K562 (cell line): ENCODE measurements around the gene WFIKKN1. TPM values are rescaled to one million over a fixed set of nuclear protein-coding genes. Genes with fewer than 3 reads are reported as not detected.

ENCODE experiments used
- DMBX1 ChIP-seq: fragments of 250-450 bp; sonication (Bioruptor Pico); IDR thresholded peaks from 2 replicates; pipeline ENCODE4 v1.8.0; 2022; ENCODE audit warnings: inconsistent platforms, mild to moderate bottlenecking, moderate library complexity, borderline replicate concordance
- KDM1A ChIP-seq, 2 experiments: fragments of 450-650 bp; IDR thresholded peaks; 2 replicates each; pipeline ENCODE4 v1.6.1; 2016; ENCODE audit warnings: mild to moderate bottlenecking in 2 of 2
- MAZ ChIP-seq, 2 experiments: fragments of 450-650 bp in 1 of 2; sonication (generic) in 1 of 2; formaldehyde crosslinking; IDR thresholded peaks in 1 of 2; conservative IDR thresholded peaks in 1 of 2; 2 replicates each; pipeline versions ENCODE4 v1.4.0 to v1.5.0; 2020; ENCODE audit warnings: mild to moderate bottlenecking in 1 of 2, missing genetic modification reagents in 1 of 2
- NCOA2 ChIP-seq, 2 experiments: fragments of 450-650 bp; IDR thresholded peaks; 2 replicates each; pipeline ENCODE4 v1.6.1; 2018; ENCODE audit warnings: mild to moderate bottlenecking in 2 of 2, moderate library complexity in 1 of 2; ENCODE audit not compliant: partially characterized antibody in 2 of 2
- NR3C1 ChIP-seq: sonication (generic); formaldehyde crosslinking; IDR thresholded peaks from 2 replicates; pipeline ENCODE4 v1.8.1; 2022; ENCODE audit warnings: missing genetic modification reagents
- PHF20 ChIP-seq: fragments of 450-650 bp; IDR thresholded peaks from 2 replicates; pipeline ENCODE4 v1.6.1; 2018; ENCODE audit not compliant: partially characterized antibody
- REST ChIP-seq, 2 experiments: fragments of 450-650 bp; formaldehyde crosslinking in 1 of 2; IDR thresholded peaks; 2 replicates each; pipeline versions ENCODE4 v1.4.0 to v1.6.1; 2014 to 2020; ENCODE audit warnings: mild to moderate bottlenecking in 2 of 2, borderline replicate concordance in 1 of 2, low read depth in 1 of 2
- THAP7 ChIP-seq: fragments of 250-450 bp; sonication (Bioruptor Pico); IDR thresholded peaks from 2 replicates; pipeline ENCODE4 v1.5.0; 2021
- U2AF1 ChIP-seq: fragments of 200-400 bp; formaldehyde crosslinking; optimal IDR thresholded peaks from 2 replicates; pipeline ENCODE3; 2017; ENCODE audit warnings: mild to moderate bottlenecking, low read depth, low read length, moderate library complexity
- YBX1 ChIP-seq: fragments of 450-650 bp; IDR thresholded peaks from 2 replicates; pipeline ENCODE4 v1.7.1; 2016; ENCODE audit warnings: mild to moderate bottlenecking
- ZHX1 ChIP-seq: fragments of 150-350 bp; conservative IDR thresholded peaks from 2 replicates; pipeline ENCODE4 v1.6.1; 2014; ENCODE audit warnings: low read length
- polyA plus RNA-seq, 8 experiments: library from polyadenylated mRNA; depleted of rRNA in 4 of 8; stranded (reverse) in 5 of 8; unstranded in 3 of 8; fragments of >200 nt; fragmentation: Nextera tagmentation in 2 of 8; fragmentation: Illumina TruSeq in 1 of 8; extraction: Ambion mirVana in 2 of 8; extraction: Trizol in 1 of 8; gene quantifications; 2 replicates each; pipeline versions ENCODE4 v1.2.1 to v1.2.3, GENCODE V29; 2011 to 2014; ENCODE audit warnings: inconsistent platforms in 1 of 8, missing spikeins in 1 of 8
- total RNA-seq, 7 experiments: library from RNA; depleted of rRNA in 6 of 7; stranded (reverse); fragments of >200 nt in 6 of 7; fragmentation: Illumina TruSeq in 2 of 7; extraction: Trizol in 2 of 7; gene quantifications; 2 replicates each; pipeline versions ENCODE4 v1.2.1 to v1.2.3, GENCODE V29; 2011 to 2021; ENCODE audit warnings: low replicate concordance in 1 of 7
- TF ChIP-seq, protein P1 (sequence below): sonication (generic); formaldehyde crosslinking; IDR thresholded peaks from 2 replicates; pipeline ENCODE4 v1.8.0; 2022; ENCODE audit warnings: mild to moderate bottlenecking, low read depth, missing genetic modification reagents

Gene WFIKKN1
- total and polyA plus RNA-seq, 9 of the 15 experiments (the other 6 are each of a cell fraction or from before 2014, with no cell fraction given): 0.14 to 1.1 (median 0.50) TPM; not detected in 4

DNA sequence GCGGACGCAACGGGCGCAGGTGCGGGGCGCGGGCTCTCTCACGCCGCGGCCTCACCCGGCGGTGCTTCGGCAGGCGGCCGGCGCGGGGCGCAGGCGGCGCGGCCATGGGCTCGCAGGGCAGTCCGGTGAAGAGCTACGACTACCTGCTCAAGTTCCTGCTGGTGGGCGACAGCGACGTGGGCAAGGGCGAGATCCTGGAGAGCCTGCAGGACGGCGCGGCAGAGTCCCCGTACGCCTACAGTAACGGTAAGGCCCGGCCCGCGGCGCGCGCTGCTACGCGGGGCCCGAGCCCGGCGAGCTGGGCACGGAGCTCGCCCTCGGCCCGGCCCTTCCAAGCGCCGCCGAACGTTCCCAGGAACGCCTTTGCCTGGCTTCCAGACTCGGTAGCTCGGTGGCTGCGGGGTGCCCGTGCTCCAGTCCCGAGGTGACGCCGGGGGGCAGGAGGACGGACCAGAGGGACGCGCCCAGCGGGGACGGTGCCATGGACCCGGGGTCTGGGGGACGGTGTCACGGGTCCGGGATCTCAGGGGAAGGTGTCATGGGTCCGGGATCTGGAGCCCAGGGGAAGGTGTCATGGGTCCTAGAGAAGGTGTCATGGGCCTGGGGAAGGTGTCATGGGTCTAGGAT is 40.5 kb upstream of the WFIKKN1 start (continued):
- peak in 1 of 2 experiments; percentile 12; a peak in 1 of 4 replicates for TF ChIP-seq MAZ (CRISPR knock-in tag; conservative IDR thresholded peaks at IDR 0.05 in 1 of 2, IDR thresholded peaks at IDR 0.05 in 1 of 2)
- TF ChIP-seq ZHX1: no peak
- TF ChIP-seq KDM1A (IDR thresholded peaks at IDR 0.05): no peak
- no peak for TF ChIP-seq THAP7
- 0 out of 2 replicates have a peak, but pooled peaks have one; percentile 43 for TF ChIP-seq DMBX1 (CRISPR knock-in tag)
- peak; percentile 17 for TF ChIP-seq PHF20
- TF ChIP-seq YBX1: no peak
- peak; percentile 50; the same call in 1 of the 2 replicates for TF ChIP-seq NR3C1
- TF ChIP-seq REST (IDR thresholded peaks at IDR 0.05; ENCODE audit: borderline replicate concordance): no peak
- peak; percentile 72 for TF ChIP-seq REST (CRISPR knock-in tag; IDR thresholded peaks at IDR 0.05; ENCODE audit: low read depth)
- TF ChIP-seq NCOA2 (IDR thresholded peaks at IDR 0.05; ENCODE audit: partially characterized antibody in 2 of 2): no peak
- peak; percentile 22 for TF ChIP-seq U2AF1
- TF ChIP-seq, protein P1, sequence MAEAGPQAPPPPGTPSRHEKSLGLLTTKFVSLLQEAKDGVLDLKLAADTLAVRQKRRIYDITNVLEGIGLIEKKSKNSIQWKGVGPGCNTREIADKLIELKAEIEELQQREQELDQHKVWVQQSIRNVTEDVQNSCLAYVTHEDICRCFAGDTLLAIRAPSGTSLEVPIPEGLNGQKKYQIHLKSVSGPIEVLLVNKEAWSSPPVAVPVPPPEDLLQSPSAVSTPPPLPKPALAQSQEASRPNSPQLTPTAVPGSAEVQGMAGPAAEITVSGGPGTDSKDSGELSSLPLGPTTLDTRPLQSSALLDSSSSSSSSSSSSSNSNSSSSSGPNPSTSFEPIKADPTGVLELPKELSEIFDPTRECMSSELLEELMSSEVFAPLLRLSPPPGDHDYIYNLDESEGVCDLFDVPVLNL (CRISPR knock-in tag): no peak
